Neural progenitor cell (in vitro differentiated cells): ENCODE measurements around the gene MAP4K1.

Experiments used
- CTCF ChIP-seq: fragments of 200-600 bp; sonication (generic); IDR thresholded peaks from 2 replicates; pipeline ENCODE4 v1.5.1; 2017; ENCODE audit warnings: antibody characterized with exemption, mild to moderate bottlenecking
- EZH2 ChIP-seq: fragments of 200-600 bp; sonication (generic); IDR thresholded peaks from 2 replicates; pipeline ENCODE4 v1.6.1; 2017; ENCODE audit warnings: antibody characterized with exemption, mild to moderate bottlenecking, moderate library complexity

GRCh38 chr19:38656171-38656981 lies 38.6 kb upstream of the MAP4K1 start:
- TF ChIP-seq CTCF (no peak), EZH2 (no peak)
